ENCODE data around the gene RNF217.
"Not testable (repeated sequence)": the region's sequence is repeated elsewhere in the genome, so short reads cannot be mapped to it uniquely, and the experiment has no call there.

RNF217 gene

GRCh38 chr6:124961777-124962638, at the start of gene RNF217:
RNF217 (plus strand) TSS chr6:124962437; CDS start chr6:124962545, 108 bp downstream.
- peaks cover 19% of the 10 kb centered on the region for H3K4me1 ChIP-seq
- peak within 1 kb of the TSS; percentile 94 for H3K27ac ChIP-seq
- peak within 1 kb of the TSS; percentile 98 for H3K4me3 ChIP-seq (ENCODE audit: low read depth, low read length)
- H3K4me2 ChIP-seq (ENCODE audit: low read length), result peak within 1 kb of the TSS; percentile 88
- no peaks in the 10 kb centered on the region for H3K27me3 ChIP-seq (ENCODE audit: control insufficient read depth, insufficient read depth, low read length)
- peak within 1 kb of the TSS; percentile 86 for H2AFZ ChIP-seq
- no peak for TF ChIP-seq CTCF (IDR thresholded peaks at IDR 0.05)
- H3K36me3 ChIP-seq (ENCODE audit: control insufficient read depth, insufficient read depth, low read length), result peaks cover 13% of the 10 kb centered on the region
- no peaks in the 10 kb centered on the region for H3K9me3 ChIP-seq (ENCODE audit: control insufficient read depth, low read length)
- H3K9ac ChIP-seq, result peak within 1 kb of the TSS; percentile 85
- H3K79me2 ChIP-seq, result peaks cover 51% of the 10 kb centered on the region

DNA sequence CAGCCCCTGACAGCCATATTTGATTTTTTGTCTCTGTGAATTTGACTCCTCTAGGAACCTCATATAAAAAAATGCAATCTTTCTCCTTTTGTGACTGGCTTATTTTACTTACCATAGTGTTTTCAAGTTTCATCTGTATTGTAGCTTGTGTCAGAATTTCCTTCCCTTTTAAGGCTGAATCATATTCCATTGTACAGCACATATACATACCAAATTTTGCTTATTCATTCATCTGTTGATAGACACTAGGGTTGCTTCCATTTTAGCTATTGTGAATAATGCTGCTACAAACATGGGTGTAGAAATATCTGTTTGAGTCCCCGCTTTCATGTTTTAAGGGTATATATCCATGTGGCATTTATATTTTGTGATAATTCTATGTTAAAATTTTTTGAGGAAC, 49.2 kb upstream of the RNF217 start:
- no peaks in the 10 kb centered on the region for H3K36me3 ChIP-seq (ENCODE audit: control insufficient read depth, insufficient read depth, low read length)
- H3K27me3 ChIP-seq (ENCODE audit: control insufficient read depth, insufficient read depth, low read length), result no peaks in the 10 kb centered on the region
- no peak overlapping the region for H3K9ac ChIP-seq
- no peaks in the 10 kb centered on the region for H3K79me2 ChIP-seq
- no peak overlapping the region for H2AFZ ChIP-seq
- H3K4me1 ChIP-seq, result no peaks in the 10 kb centered on the region
- no peaks in the 10 kb centered on the region for H3K9me3 ChIP-seq (ENCODE audit: control insufficient read depth, low read length)
- no peak overlapping the region for H3K27ac ChIP-seq
- no peak overlapping the region for H3K4me2 ChIP-seq (ENCODE audit: low read length)
- no peak overlapping the region for H3K4me3 ChIP-seq (ENCODE audit: low read depth, low read length)
- no peak for TF ChIP-seq CTCF (IDR thresholded peaks at IDR 0.05)

DNA sequence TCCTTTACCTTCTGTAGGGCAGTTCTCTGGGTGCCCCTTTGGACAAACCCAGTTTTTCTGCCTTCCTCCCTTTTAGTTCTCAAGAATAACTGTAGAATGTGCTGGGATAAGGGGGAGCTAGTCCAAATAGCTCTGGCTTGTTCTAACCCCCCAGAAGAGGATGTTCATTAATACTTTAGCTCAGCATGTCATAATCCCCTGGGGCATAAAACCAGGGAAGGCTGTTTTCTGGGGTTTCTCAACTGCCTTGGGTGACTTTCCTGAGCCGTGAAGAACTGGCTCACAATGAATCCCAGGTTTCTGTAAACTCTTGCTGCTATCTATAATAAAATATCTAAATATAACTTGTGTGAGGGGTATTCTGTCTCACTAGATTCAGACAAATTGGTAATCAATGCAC, 44.5 kb upstream of the RNF217 start:
- Histone ChIP-seq H3K4me2 (ENCODE audit: low read length) (no peak overlapping the region), H3K27me3 (ENCODE audit: control insufficient read depth, insufficient read depth, low read length) (no peaks in the 10 kb centered on the region), H3K9ac (no peak overlapping the region), H2AFZ (no peak overlapping the region), H3K4me1 (no peaks in the 10 kb centered on the region), H3K27ac (no peak overlapping the region), H3K36me3 (ENCODE audit: control insufficient read depth, insufficient read depth, low read length) (no peaks in the 10 kb centered on the region), H3K4me3 (ENCODE audit: low read depth, low read length) (no peak overlapping the region), H3K9me3 (ENCODE audit: control insufficient read depth, low read length) (no peaks in the 10 kb centered on the region), H3K79me2 (no peaks in the 10 kb centered on the region)
- no peak for TF ChIP-seq CTCF (IDR thresholded peaks at IDR 0.05)

DNA sequence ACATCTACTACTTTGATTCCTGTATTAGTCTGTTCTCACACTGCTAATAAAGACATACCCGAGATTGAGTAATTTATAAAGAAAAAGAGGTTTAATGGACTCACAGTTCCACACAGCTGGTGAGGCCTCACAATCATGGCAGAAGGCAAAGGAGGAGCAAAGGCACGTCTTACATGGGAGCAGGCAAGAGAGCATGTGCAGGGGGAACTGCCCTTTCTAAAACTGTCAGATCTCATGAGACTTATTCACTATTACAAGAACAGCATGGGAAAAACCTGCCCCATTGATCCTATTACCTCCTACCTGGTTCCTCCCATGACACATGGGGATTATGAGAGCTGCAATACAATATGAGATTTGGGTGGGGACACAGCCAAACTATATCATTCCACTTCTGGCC, 42.5 kb upstream of the RNF217 start:
- H3K4me3 ChIP-seq (ENCODE audit: low read depth, low read length); H3K9ac ChIP-seq; H3K4me1 ChIP-seq; H3K79me2 ChIP-seq; H3K36me3 ChIP-seq (ENCODE audit: control insufficient read depth, insufficient read depth, low read length); H3K27me3 ChIP-seq (ENCODE audit: control insufficient read depth, insufficient read depth, low read length); H2AFZ ChIP-seq; H3K4me2 ChIP-seq (ENCODE audit: low read length); H3K27ac ChIP-seq; H3K9me3 ChIP-seq (ENCODE audit: control insufficient read depth, low read length): not testable (repeated sequence)

GRCh38 chr6:124924333-124924759, 37.9 kb upstream of the RNF217 start:
- H3K36me3 ChIP-seq (ENCODE audit: control insufficient read depth, insufficient read depth, low read length), result no peaks in the 10 kb centered on the region
- no peak for TF ChIP-seq CTCF (IDR thresholded peaks at IDR 0.05)

More at GRCh38 chr6:124924333-124924759, 37.9 kb upstream of the RNF217 start:
- no peak overlapping the region for H3K4me2 ChIP-seq (ENCODE audit: low read length)
- H3K4me3 ChIP-seq (ENCODE audit: low read depth, low read length), result no peak overlapping the region
- H3K27me3 ChIP-seq (ENCODE audit: control insufficient read depth, insufficient read depth, low read length), result no peaks in the 10 kb centered on the region
- H3K9ac ChIP-seq, result no peak overlapping the region
- H3K4me1 ChIP-seq, result no peaks in the 10 kb centered on the region
- H3K9me3 ChIP-seq (ENCODE audit: control insufficient read depth, low read length), result no peaks in the 10 kb centered on the region
- H3K27ac ChIP-seq, result no peak overlapping the region
- H3K79me2 ChIP-seq, result no peaks in the 10 kb centered on the region
- no peak overlapping the region for H2AFZ ChIP-seq
